Activated naive CD8-positive, alpha-beta T cell treated with anti-CD3 and anti-CD28 coated beads, Interleukin-2, amount 50 U/mL, for 24 hours (primary cell): Measurements from ENCODE around the gene MDN1.

ENCODE experiments used
- ATAC-seq: fragments of 150-1000 bp; cut with Tn5 transposase; one replicate; pipeline ENCODE4 v1.10.0; 2021
- DNase-seq: peaks from one replicate; pipeline ENCODE4 v3.0.0; 2021
- H3K27ac Mint-ChIP-seq: one replicate; pipeline ENCODE4 v1.8.0; 2021; ENCODE audit warnings: mild to moderate bottlenecking, mixed read lengths
- H3K27me3 Mint-ChIP-seq: one replicate; pipeline ENCODE4 v1.8.0; 2021; ENCODE audit warnings: mixed read lengths
- H3K36me3 Mint-ChIP-seq: one replicate; pipeline ENCODE4 v1.8.0; 2021; ENCODE audit warnings: low read depth, mixed read lengths
- H3K4me1 Mint-ChIP-seq: one replicate; pipeline ENCODE4 v1.8.0; 2021; ENCODE audit warnings: mixed read lengths
- H3K4me3 Mint-ChIP-seq: one replicate; pipeline ENCODE4 v1.8.0; 2021; ENCODE audit warnings: mild to moderate bottlenecking, moderate library complexity, mixed read lengths
- H3K9me3 Mint-ChIP-seq: one replicate; pipeline ENCODE4 v1.8.0; 2021; ENCODE audit warnings: mixed read lengths

MDN1 gene

DNA sequence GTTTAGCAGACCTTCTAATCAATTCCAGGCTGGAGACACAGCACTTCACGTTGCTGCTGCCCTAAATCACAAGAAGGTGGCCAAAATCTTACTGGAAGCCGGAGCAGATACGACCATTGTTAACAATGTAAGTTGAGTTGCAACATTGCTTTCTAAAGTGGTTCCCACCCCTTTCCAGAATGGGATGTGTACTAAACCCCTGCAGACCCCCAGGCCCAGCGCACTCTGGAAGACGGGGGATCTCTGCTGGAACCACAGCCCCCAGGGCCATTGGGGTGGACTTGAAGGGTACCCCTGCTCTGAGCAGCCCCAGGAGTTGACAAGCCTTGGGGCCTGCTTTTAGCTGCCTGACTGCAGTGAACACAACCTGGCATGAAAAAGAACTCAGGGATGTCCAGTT, 203.1 kb downstream of the MDN1 start:
- Mint-ChIP-seq H3K36me3 (no peaks in the 10 kb centered on the region), H3K9me3 (no peaks in the 10 kb centered on the region), H3K27ac (no peak overlapping the region), H3K4me3 (no peak overlapping the region), H3K4me1 (no peaks in the 10 kb centered on the region), H3K27me3 (no peaks in the 10 kb centered on the region)
- no peak for DNase-seq
- ATAC-seq: no peak

DNA sequence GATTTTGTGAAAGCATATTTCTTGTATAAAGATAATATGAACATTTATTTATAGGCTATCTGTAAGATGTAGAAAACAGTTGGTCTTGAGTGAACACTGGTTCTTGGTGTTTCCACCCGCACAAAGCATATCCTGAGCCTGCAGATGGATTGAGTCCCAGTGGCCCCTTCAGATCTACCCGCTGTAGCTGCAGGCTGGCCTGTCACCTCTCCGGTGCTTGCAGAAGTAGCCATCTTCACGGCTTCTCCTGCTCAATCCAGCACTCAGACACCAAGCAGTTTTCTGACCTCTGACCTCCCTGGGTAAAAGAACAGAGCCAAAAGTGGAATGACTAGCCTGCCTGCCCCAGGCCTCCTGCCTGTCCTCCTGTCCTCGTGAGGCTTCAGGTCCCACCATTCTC, 203.7 kb downstream of the MDN1 start:
- no peaks in the 10 kb centered on the region for H3K4me1 Mint-ChIP-seq
- no peak overlapping the region for H3K27ac Mint-ChIP-seq
- no peaks in the 10 kb centered on the region for H3K9me3 Mint-ChIP-seq
- DNase-seq (no peak), ATAC-seq (no peak)
- H3K4me3 Mint-ChIP-seq: no peak overlapping the region
- no peaks in the 10 kb centered on the region for H3K36me3 Mint-ChIP-seq
- no peaks in the 10 kb centered on the region for H3K27me3 Mint-ChIP-seq

GRCh38 chr6:89613790-89614189, 205.8 kb downstream of the MDN1 start:
- no peak overlapping the region for H3K27ac Mint-ChIP-seq
- no peak overlapping the region for H3K4me3 Mint-ChIP-seq

DNA sequence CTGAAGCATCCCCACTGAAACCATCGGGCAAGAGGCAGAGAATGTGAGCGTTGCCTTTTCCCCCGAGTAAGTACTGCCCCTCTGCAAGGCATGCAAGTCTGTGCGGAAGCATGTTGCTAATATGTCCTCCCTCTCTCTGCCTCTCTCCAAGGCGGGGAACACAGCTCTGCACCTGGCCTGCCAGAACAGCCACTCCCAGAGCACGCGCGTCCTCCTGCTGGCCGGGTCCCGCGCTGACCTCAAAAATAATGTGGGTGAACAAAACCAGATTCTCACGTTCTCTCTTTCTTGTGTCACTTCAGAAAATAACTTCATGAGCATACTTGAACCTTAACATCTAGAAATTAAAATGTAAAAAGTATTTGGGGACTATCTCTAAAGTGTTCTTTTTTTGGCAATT, 207.5 kb downstream of the MDN1 start:
- no peaks in the 10 kb centered on the region for H3K36me3 Mint-ChIP-seq
- H3K4me1 Mint-ChIP-seq: peaks cover 6% of the 10 kb centered on the region
- H3K9me3 Mint-ChIP-seq: no peaks in the 10 kb centered on the region
- no peak for DNase-seq
- H3K27ac Mint-ChIP-seq: no peak overlapping the region
- no peak for ATAC-seq
- H3K4me3 Mint-ChIP-seq: no peak overlapping the region
- H3K27me3 Mint-ChIP-seq: no peaks in the 10 kb centered on the region

More at GRCh38 chr6:89613790-89614189, 205.8 kb downstream of the MDN1 start:
- Mint-ChIP-seq H3K27me3 (no peaks in the 10 kb centered on the region), H3K4me1 (peaks cover 6% of the 10 kb centered on the region), H3K36me3 (no peaks in the 10 kb centered on the region), H3K9me3 (no peaks in the 10 kb centered on the region)
- ATAC-seq (no peak), DNase-seq (no peak)

DNA sequence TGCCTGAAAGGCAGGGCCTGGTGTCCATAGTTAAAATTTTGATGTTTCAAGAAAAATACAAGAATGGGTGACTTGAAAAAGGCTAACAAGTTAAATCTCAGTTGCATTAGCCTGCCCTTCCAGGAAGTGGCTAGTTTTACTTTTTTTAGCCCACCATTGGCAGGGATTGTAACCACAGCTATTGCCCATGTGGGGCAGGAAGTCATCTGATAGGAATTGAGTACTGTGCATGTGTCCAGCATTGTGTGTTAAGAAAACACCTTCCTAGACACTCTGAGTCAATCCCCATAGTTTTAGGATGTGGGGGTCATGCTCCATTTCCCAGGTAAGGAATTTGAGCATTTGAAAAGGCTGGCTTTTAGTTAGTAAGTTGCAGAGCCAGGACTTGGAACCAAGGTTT, 207.9 kb downstream of the MDN1 start:
- H3K27ac Mint-ChIP-seq: no peak overlapping the region
- ATAC-seq: no peak
- peaks cover 6% of the 10 kb centered on the region for H3K4me1 Mint-ChIP-seq
- H3K4me3 Mint-ChIP-seq: no peak overlapping the region
- H3K36me3 Mint-ChIP-seq: no peaks in the 10 kb centered on the region
- no peaks in the 10 kb centered on the region for H3K9me3 Mint-ChIP-seq
- H3K27me3 Mint-ChIP-seq: no peaks in the 10 kb centered on the region
- DNase-seq: no peak

DNA sequence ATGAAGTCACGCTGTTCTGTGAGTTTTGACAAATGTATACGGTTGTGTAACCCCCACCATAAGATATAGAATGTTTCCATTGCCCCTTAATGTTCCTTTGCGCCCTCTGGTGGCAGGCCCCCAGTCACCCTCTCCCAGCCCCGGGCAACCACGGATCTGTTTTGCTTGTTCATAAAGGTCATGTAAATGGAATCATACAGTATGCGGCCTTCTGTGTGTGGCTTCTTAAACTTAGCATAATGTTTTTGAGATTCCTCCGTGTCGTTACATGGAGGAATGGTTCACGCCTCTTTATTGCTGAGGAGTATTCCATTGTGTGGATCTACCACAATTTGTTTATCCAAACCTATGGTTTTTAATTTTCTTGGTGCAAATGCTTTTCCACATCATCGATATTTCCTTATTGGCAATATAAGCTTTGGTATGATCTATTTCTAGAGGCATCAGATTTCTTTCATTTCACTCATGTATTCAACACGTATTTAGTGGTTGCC, 209.4 kb downstream of the MDN1 start:
- Mint-ChIP-seq H3K27ac (no peak overlapping the region), H3K9me3 (no peaks in the 10 kb centered on the region), H3K36me3 (no peaks in the 10 kb centered on the region), H3K4me3 (no peak overlapping the region), H3K27me3 (no peaks in the 10 kb centered on the region), H3K4me1 (peaks cover 6% of the 10 kb centered on the region)
- DNase-seq (peak; percentile 88), ATAC-seq (peak; percentile 91)

DNA sequence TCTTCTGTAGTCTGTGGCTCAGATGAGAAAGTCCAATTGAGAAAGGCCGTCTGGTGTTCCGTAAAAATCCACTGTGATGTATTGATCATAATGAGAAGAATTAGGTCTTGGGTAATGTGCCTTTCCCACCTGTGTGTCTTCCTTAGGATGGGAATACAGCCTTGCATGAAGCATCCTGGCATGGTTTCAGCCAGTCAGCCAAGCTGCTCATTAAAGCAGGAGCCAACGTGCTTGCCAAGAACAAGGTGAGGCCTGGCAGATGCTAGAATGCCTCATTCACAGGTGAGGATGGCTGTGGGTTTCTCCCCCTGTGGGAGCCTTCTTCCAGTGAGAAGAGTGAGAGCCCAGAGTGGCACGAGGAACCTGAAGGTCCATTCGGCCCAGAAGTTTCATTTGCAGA, 213.7 kb downstream of the MDN1 start:
- peaks cover 6% of the 10 kb centered on the region for H3K4me1 Mint-ChIP-seq
- no peaks in the 10 kb centered on the region for H3K9me3 Mint-ChIP-seq
- no peak overlapping the region for H3K27ac Mint-ChIP-seq
- H3K36me3 Mint-ChIP-seq: no peaks in the 10 kb centered on the region
- no peak overlapping the region for H3K4me3 Mint-ChIP-seq
- DNase-seq (no peak), ATAC-seq (no peak)
- no peaks in the 10 kb centered on the region for H3K27me3 Mint-ChIP-seq

DNA sequence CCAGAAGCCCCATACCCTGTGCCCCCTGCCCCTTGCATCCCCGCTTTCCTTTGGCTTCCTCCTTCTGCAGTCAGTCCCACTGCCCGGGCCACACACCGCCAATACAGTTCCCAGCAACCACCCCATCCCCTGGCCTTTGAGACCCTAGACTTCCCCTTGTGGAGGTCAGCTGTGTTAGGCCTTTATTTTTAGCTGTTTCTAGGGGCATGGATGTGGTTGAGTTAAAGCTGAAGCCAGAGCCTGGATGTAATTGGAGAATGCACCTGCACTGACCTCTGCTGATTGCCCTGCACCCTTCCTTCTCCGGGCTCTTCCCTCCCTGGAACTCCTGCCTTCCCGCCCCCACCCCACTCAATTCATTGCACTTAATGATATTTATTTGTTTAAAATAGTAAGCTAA, 214.9 kb downstream of the MDN1 start:
- Mint-ChIP-seq H3K9me3 (no peaks in the 10 kb centered on the region), H3K4me1 (no peaks in the 10 kb centered on the region), H3K4me3 (no peak overlapping the region), H3K36me3 (no peaks in the 10 kb centered on the region), H3K27ac (no peak overlapping the region), H3K27me3 (no peaks in the 10 kb centered on the region)
- DNase-seq (no peak), ATAC-seq (no peak)

GRCh38 chr6:89602166-89602565, 217.4 kb downstream of the MDN1 start:
- H3K9me3 Mint-ChIP-seq: no peaks in the 10 kb centered on the region
- peaks cover 2% of the 10 kb centered on the region for H3K4me1 Mint-ChIP-seq
- DNase-seq (no peak), ATAC-seq (no peak)
- no peak overlapping the region for H3K4me3 Mint-ChIP-seq
- no peaks in the 10 kb centered on the region for H3K36me3 Mint-ChIP-seq
- no peaks in the 10 kb centered on the region for H3K27me3 Mint-ChIP-seq
- no peak overlapping the region for H3K27ac Mint-ChIP-seq

DNA sequence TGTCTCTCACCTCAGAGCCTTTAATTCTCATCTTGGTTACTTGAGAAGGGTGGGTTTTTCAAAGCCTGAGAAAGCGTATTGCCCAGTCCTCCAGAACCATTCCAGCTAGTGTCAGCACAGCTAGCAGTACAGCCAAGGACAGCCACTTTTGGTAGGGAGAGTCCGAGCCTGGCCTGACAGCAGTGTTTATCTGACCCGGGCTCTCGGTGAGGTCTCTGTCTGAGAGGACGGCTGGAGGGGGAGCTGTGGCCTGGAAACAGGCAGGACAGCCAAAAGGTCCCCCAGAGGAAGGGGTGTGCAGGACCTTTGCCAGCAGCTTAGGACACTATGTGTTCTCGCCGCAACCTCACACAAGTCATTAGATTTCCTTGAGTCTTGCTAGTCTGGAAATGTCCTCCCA, 219.9 kb downstream of the MDN1 start:
- Mint-ChIP-seq H3K9me3 (peaks cover 4% of the 10 kb centered on the region), H3K27ac (no peak overlapping the region), H3K27me3 (no peaks in the 10 kb centered on the region), H3K4me1 (peaks cover 18% of the 10 kb centered on the region), H3K4me3 (no peak overlapping the region), H3K36me3 (no peaks in the 10 kb centered on the region)
- ATAC-seq (no peak), DNase-seq (no peak)

GRCh38 chr6:89597988-89598387, 221.6 kb downstream of the MDN1 start:
- ATAC-seq: no peak
- Mint-ChIP-seq H3K9me3 (peaks cover 4% of the 10 kb centered on the region), H3K4me1 (peaks cover 18% of the 10 kb centered on the region), H3K4me3 (no peak overlapping the region), H3K27me3 (no peaks in the 10 kb centered on the region), H3K36me3 (no peaks in the 10 kb centered on the region), H3K27ac (no peak overlapping the region)
- DNase-seq: no peak

DNA sequence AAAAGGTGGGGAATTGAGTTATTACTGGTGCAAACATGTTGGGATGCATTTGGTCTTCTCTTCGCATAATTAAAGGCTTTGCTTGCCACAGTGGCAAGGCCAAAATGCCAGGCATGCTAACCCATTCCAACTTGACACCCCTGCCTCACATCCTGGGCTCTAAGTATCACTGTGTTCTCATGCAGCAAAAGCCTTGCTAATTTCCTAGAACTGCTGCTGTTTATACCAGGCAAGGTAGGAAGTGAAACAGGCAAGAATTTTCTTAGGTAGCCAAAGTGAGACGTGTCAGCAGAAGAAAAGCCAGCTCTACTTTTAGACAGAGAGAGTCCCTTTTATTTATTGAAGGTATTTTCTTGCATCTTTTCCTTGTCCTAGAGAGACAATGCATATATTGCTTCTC, 222.2 kb downstream of the MDN1 start:
- Mint-ChIP-seq H3K27ac (no peak overlapping the region), H3K36me3 (no peaks in the 10 kb centered on the region), H3K9me3 (peaks cover 4% of the 10 kb centered on the region), H3K27me3 (no peaks in the 10 kb centered on the region), H3K4me1 (peaks cover 18% of the 10 kb centered on the region), H3K4me3 (no peak overlapping the region)
- DNase-seq (no peak), ATAC-seq (no peak)

- peaks cover 18% of the 10 kb centered on the region for H3K4me1 Mint-ChIP-seq
- ATAC-seq: no peak
- no peak overlapping the region for H3K4me3 Mint-ChIP-seq
These were observed 223.1 kb downstream of the MDN1 start for GRCh38 chr6:89596484-89596883.

DNA sequence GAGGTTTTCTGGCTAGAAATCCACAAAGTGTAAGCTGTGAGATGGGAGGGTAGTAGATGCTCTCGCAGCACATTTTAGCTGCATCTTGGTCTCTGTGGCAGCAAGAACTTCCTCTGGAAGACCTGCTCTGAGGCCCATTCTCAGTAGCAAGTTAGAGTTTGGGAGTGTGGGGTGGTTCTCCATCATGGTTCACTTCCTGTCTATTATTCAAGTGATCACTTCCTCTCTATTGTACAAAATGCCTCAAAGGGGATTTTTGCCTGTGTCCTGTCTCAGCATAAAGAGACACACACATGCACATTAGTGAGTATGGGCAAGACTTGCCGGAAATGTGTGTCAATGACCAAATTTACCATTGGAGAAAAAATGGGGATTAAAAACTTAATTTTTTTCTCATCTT, 223.5 kb downstream of the MDN1 start:
- H3K4me3 Mint-ChIP-seq: no peak overlapping the region
- H3K4me1 Mint-ChIP-seq: peaks cover 18% of the 10 kb centered on the region
- no peaks in the 10 kb centered on the region for H3K27me3 Mint-ChIP-seq
- H3K27ac Mint-ChIP-seq: peak overlapping the region; percentile 71
- ATAC-seq (peak; percentile 57), DNase-seq (no peak)
- H3K36me3 Mint-ChIP-seq: no peaks in the 10 kb centered on the region
- peaks cover 4% of the 10 kb centered on the region for H3K9me3 Mint-ChIP-seq

More at GRCh38 chr6:89596484-89596883, 223.1 kb downstream of the MDN1 start:
- DNase-seq: no peak
- Mint-ChIP-seq H3K9me3 (peaks cover 4% of the 10 kb centered on the region), H3K36me3 (no peaks in the 10 kb centered on the region), H3K27ac (peak overlapping the region; percentile 71), H3K27me3 (no peaks in the 10 kb centered on the region)
